Endodermal cell (in vitro differentiated cells): ENCODE measurements around the gene CROCC2. TPM values are rescaled to one million over a fixed set of nuclear protein-coding genes. Genes with fewer than 3 reads are reported as not detected.

Experiments used
- DNase-seq: peaks from one replicate; pipeline ENCODE4 v3.0.0-alpha.2; 2017
- H3K27ac ChIP-seq: 2 replicates; pipeline ENCODE4 v1.5.1; 2013; ENCODE audit warnings: mild to moderate bottlenecking, low read depth, low read length, moderate library complexity
- H3K27me3 ChIP-seq: 2 replicates; pipeline ENCODE4 v1.6.1; 2013; ENCODE audit warnings: mild to moderate bottlenecking, low read length, moderate library complexity; ENCODE audit not compliant: insufficient read depth, control insufficient read depth, poor library complexity, severe bottlenecking
- H3K36me3 ChIP-seq: 2 replicates; pipeline ENCODE4 v1.7.0; 2013; ENCODE audit warnings: mild to moderate bottlenecking, low read length, moderate library complexity; ENCODE audit not compliant: control insufficient read depth, insufficient read depth
- H3K4me1 ChIP-seq: one replicate; pipeline ENCODE4 v1.7.0; 2013; ENCODE audit warnings: low read length; ENCODE audit not compliant: control insufficient read depth, insufficient read depth
- H3K4me3 ChIP-seq: 2 replicates; pipeline ENCODE4 v1.5.1; 2013; ENCODE audit warnings: mild to moderate bottlenecking, low read length, moderate library complexity
- H3K9ac ChIP-seq: 2 replicates; pipeline ENCODE4 v1.6.1; 2013; ENCODE audit warnings: mild to moderate bottlenecking, low read length, moderate library complexity; ENCODE audit not compliant: poor library complexity, severe bottlenecking; ENCODE audit errors: extremely low read depth
- H3K9me3 ChIP-seq: 2 replicates; pipeline ENCODE4 v1.6.1; 2013; ENCODE audit warnings: mild to moderate bottlenecking, low read length, moderate library complexity; ENCODE audit not compliant: control insufficient read depth
- H3K27ac Mint-ChIP-seq: 2 replicates; pipeline ENCODE4 v1.8.0; 2020; ENCODE audit warnings: mixed read lengths
- H3K27me3 Mint-ChIP-seq: 2 replicates; pipeline ENCODE4 v1.8.0; 2021; ENCODE audit warnings: mild to moderate bottlenecking, mixed read lengths; ENCODE audit not compliant: insufficient read depth
- H3K36me3 Mint-ChIP-seq: 2 replicates; pipeline ENCODE4 v1.8.0; 2020; ENCODE audit warnings: low read depth, mixed read lengths
- H3K4me1 Mint-ChIP-seq: 2 replicates; pipeline ENCODE4 v1.8.0; 2020; ENCODE audit warnings: mixed read lengths
- H3K4me3 Mint-ChIP-seq: 2 replicates; pipeline ENCODE4 v1.8.0; 2020; ENCODE audit warnings: mild to moderate bottlenecking, moderate library complexity, mixed read lengths
- H3K9me3 Mint-ChIP-seq: 2 replicates; pipeline ENCODE4 v1.8.0; 2020; ENCODE audit warnings: mild to moderate bottlenecking, mixed read lengths
- CTCF ChIP-seq: fragments of 200-600 bp; sonication (generic); conservative IDR thresholded peaks from 2 replicates; pipeline ENCODE4 v1.5.0; 2021; ENCODE audit warnings: antibody characterized with exemption, mild to moderate bottlenecking
- WGBS, 2 experiments: methylation state at CpG; one replicate each; pipeline versions ENCODE4 v1.1.5 to v1.1.7; 2013; ENCODE audit warnings: missing lambda C conversion rate in 2 of 2, mixed read lengths in 1 of 2; ENCODE audit not compliant: insufficient coverage in 1 of 2, insufficient read length in 1 of 2; 5-methylcytosine and 5-hydroxymethylcytosine counted together
- long read RNA-seq, 4 experiments: library from polyadenylated mRNA in 2 of 4; library from RNA in 1 of 4; library from capped mRNA in 1 of 4; stranded (forward) in 3 of 4; unstranded in 1 of 4; transcript quantifications; one replicate each; pipeline ENCODE4 v2.0.0, GENCODE V29; 2020 to 2021; ENCODE audit warnings: inconsistent platforms in 1 of 4
- polyA plus RNA-seq, 2 experiments: library from polyadenylated mRNA; stranded (reverse); fragments of 50-300 nt; gene quantifications; one replicate each; pipeline ENCODE4 v1.2.3, GENCODE V29; 2013
- total RNA-seq, 2 donors: library from RNA; stranded (reverse); fragmentation: NEBNext Ultra II Directional in 1 of 2; extraction: Animal tissue kit (Norgen Biotek cat#: 25700) in 1 of 2; gene quantifications; 2 replicates in 1 of 2; 3 replicates in 1 of 2; pipeline ENCODE4 v1.2.1, GENCODE V29; 2021

CROCC2 gene
- not detected for total RNA-seq
- polyA plus RNA-seq (2013, experiment 1 of 2), result not detected
- not detected for polyA plus RNA-seq (2013, experiment 2 of 2)
- long read RNA-seq, experiment 1, result 0 reads
- long read RNA-seq, experiment 2, partial matches to known transcripts, result 0 of 1 reads
- long read RNA-seq, experiment 2, other reads (novel, unspliced or antisense), result 1 of 1 reads
- long read RNA-seq, experiment 3, result 0 reads
- long read RNA-seq, experiment 4, result 0 reads

- peaks cover 9% of the 10 kb centered on the region for H3K27me3 ChIP-seq
- H3K4me3 ChIP-seq, result no peak within 1 kb of the TSS
- Mint-ChIP-seq H3K9me3 (peaks cover 10% of the 10 kb centered on the region), H3K36me3 (peaks cover 3% of the 10 kb centered on the region), H3K27me3 (peaks cover 27% of the 10 kb centered on the region), H3K4me3 (no peak within 1 kb of the TSS), H3K27ac (no peak within 1 kb of the TSS), H3K4me1 (peaks cover 14% of the 10 kb centered on the region)
- no peaks in the 10 kb centered on the region for H3K36me3 ChIP-seq
- DNase-seq, result no peak
- 92 to 93% methylated on average over 10 to 23 of the region's 23 CpGs for WGBS, 2 experiments
- no peaks in the 10 kb centered on the region for H3K4me1 ChIP-seq
- no peak within 1 kb of the TSS for H3K9ac ChIP-seq
- no peak for TF ChIP-seq CTCF
- H3K9me3 ChIP-seq, result peaks cover 6% of the 10 kb centered on the region
- no peak within 1 kb of the TSS for H3K27ac ChIP-seq
Measured at GRCh38 chr2:240906141-240906910, at the start of gene CROCC2. Gene CROCC2 (plus strand): TSS chr2:240906336. CDS start chr2:240906514, 178 bp downstream.

GRCh38 chr2:240857039-240858008 is 48.8 kb upstream of the CROCC2 start:
- no peaks in the 10 kb centered on the region for H3K27me3 ChIP-seq
- H3K4me1 Mint-ChIP-seq, result peaks cover 5% of the 10 kb centered on the region
- peak overlapping the region; percentile 71 for H3K27ac Mint-ChIP-seq
- H3K9me3 Mint-ChIP-seq, result peaks cover 17% of the 10 kb centered on the region
- peaks cover 12% of the 10 kb centered on the region for H3K4me1 ChIP-seq
- H3K36me3 ChIP-seq, result no peaks in the 10 kb centered on the region
- H3K4me3 Mint-ChIP-seq, result peak overlapping the region; percentile 1
- peaks cover 9% of the 10 kb centered on the region for H3K27me3 Mint-ChIP-seq
- TF ChIP-seq CTCF, result no peak
- no peak overlapping the region for H3K4me3 ChIP-seq
- H3K36me3 Mint-ChIP-seq, result no peaks in the 10 kb centered on the region
- H3K27ac ChIP-seq, result no peak overlapping the region
- WGBS, 2 experiments, result 87 to 93% methylated on average over 14 to 21 of the region's 21 CpGs
- DNase-seq, result peak; percentile 71
- no peak overlapping the region for H3K9ac ChIP-seq
- peaks cover 14% of the 10 kb centered on the region for H3K9me3 ChIP-seq

- DNase-seq, result no peak
Measured at GRCh38 chr2:240858321-240858720, 47.8 kb upstream of the CROCC2 start.

More at GRCh38 chr2:240858321-240858720, 47.8 kb upstream of the CROCC2 start:
- peaks cover 7% of the 10 kb centered on the region for H3K4me1 Mint-ChIP-seq
- no peaks in the 10 kb centered on the region for H3K36me3 ChIP-seq
- no peak overlapping the region for H3K9ac ChIP-seq
- H3K4me1 ChIP-seq, result peaks cover 12% of the 10 kb centered on the region
- peaks cover 17% of the 10 kb centered on the region for H3K9me3 Mint-ChIP-seq
- TF ChIP-seq CTCF, result no peak
- 91 to 92% methylated on average over 12 to 13 of the region's 13 CpGs for WGBS, 2 experiments
- peaks cover 4% of the 10 kb centered on the region for H3K27me3 ChIP-seq
- no peak overlapping the region for H3K4me3 Mint-ChIP-seq
- peaks cover 12% of the 10 kb centered on the region for H3K27me3 Mint-ChIP-seq
- H3K27ac Mint-ChIP-seq, result no peak overlapping the region
- no peak overlapping the region for H3K27ac ChIP-seq
- H3K9me3 ChIP-seq, result peaks cover 14% of the 10 kb centered on the region
- no peaks in the 10 kb centered on the region for H3K36me3 Mint-ChIP-seq
- no peak overlapping the region for H3K4me3 ChIP-seq
